Gastroesophageal sphincter (tissue), 3 donors: Measurements from ENCODE around the gene NR2C2.

Experiments
- POLR2A ChIP-seq, 2 donors: fragments of 450-650 bp; IDR thresholded peaks; one replicate each; pipeline ENCODE4 v1.6.1; 2017; ENCODE audit warnings: antibody characterized with exemption in 2 of 2, mild to moderate bottlenecking in 2 of 2, moderate library complexity in 1 of 2
- TF ChIP-seq, protein P1 (sequence below), 4 experiments: fragments of 200-600 bp in 2 of 4; fragments of 450-650 bp in 2 of 4; sonication (generic) in 1 of 4; IDR thresholded peaks; one replicate each; pipeline ENCODE4 v1.5.1; 2017 to 2019; ENCODE audit warnings: antibody characterized with exemption in 4 of 4, mild to moderate bottlenecking in 2 of 4, moderate library complexity in 2 of 4

DNA sequence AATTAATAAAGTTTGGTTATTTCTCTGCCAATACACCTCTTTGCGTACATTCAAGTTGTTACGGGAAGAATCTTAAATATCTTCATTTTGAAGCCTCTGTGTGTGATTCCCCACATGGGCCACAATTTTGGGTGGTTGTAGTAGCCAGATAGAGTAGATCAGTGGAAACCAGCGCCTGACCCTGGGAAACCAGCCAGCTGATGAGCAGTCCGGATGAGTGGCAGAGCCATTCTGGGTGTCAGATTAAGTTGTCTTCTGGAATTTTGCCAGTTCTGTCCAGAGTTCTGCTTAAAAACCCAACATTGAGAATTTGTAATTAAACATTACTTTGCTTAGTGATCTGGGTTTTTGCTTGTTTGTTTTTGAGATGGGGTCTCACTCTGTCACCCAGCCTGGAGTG is 68.1 kb downstream of the NR2C2 start:
- TF ChIP-seq, protein P1, sequence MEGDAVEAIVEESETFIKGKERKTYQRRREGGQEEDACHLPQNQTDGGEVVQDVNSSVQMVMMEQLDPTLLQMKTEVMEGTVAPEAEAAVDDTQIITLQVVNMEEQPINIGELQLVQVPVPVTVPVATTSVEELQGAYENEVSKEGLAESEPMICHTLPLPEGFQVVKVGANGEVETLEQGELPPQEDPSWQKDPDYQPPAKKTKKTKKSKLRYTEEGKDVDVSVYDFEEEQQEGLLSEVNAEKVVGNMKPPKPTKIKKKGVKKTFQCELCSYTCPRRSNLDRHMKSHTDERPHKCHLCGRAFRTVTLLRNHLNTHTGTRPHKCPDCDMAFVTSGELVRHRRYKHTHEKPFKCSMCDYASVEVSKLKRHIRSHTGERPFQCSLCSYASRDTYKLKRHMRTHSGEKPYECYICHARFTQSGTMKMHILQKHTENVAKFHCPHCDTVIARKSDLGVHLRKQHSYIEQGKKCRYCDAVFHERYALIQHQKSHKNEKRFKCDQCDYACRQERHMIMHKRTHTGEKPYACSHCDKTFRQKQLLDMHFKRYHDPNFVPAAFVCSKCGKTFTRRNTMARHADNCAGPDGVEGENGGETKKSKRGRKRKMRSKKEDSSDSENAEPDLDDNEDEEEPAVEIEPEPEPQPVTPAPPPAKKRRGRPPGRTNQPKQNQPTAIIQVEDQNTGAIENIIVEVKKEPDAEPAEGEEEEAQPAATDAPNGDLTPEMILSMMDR (IDR thresholded peaks at IDR 0.05), result no peak
- no peak for TF ChIP-seq POLR2A (IDR thresholded peaks at IDR 0.05)
